Sigmoid colon (tissue), 4 donors: ENCODE results near the gene ADK.

ENCODE experiments used
- EP300 ChIP-seq, 4 donors: sonication (generic); formaldehyde crosslinking; IDR thresholded peaks; one replicate each; pipeline ENCODE4 v1.6.1; 2017; ENCODE audit warnings: antibody characterized with exemption in 4 of 4
- POLR2AphosphoS5 ChIP-seq, 4 donors: sonication (generic); formaldehyde crosslinking; IDR thresholded peaks; one replicate each; pipeline ENCODE4 v1.6.1; 2017; ENCODE audit warnings: antibody characterized with exemption in 4 of 4
- TF ChIP-seq, protein P1 (sequence below), 4 experiments: fragments of 450-650 bp in 3 of 4; fragments of 200-600 bp in 1 of 4; IDR thresholded peaks; one replicate each; pipeline ENCODE4 v1.5.1; 2016 to 2019; ENCODE audit warnings: antibody characterized with exemption in 4 of 4, mild to moderate bottlenecking in 3 of 4, moderate library complexity in 2 of 4

DNA sequence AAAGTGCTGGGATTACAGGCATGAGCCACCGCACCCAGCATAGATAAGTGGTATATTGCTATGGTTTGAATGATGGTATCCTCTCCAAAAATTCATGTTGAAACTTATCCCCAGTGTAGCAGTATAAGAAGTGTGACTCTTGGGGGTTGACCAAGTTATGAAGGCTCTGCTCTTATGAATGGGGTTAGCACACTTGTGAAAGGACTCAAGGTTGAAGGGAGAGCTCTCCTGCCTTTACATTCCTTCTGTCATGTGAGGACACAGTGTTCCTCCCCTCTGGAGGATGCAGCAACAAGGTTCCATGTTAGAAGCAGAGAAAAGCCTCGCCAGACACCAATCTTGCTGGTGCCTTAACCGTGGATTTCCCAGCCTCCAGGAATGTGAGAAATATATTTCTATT is 58.0 kb downstream of the ADK start:
- TF ChIP-seq, protein P1, sequence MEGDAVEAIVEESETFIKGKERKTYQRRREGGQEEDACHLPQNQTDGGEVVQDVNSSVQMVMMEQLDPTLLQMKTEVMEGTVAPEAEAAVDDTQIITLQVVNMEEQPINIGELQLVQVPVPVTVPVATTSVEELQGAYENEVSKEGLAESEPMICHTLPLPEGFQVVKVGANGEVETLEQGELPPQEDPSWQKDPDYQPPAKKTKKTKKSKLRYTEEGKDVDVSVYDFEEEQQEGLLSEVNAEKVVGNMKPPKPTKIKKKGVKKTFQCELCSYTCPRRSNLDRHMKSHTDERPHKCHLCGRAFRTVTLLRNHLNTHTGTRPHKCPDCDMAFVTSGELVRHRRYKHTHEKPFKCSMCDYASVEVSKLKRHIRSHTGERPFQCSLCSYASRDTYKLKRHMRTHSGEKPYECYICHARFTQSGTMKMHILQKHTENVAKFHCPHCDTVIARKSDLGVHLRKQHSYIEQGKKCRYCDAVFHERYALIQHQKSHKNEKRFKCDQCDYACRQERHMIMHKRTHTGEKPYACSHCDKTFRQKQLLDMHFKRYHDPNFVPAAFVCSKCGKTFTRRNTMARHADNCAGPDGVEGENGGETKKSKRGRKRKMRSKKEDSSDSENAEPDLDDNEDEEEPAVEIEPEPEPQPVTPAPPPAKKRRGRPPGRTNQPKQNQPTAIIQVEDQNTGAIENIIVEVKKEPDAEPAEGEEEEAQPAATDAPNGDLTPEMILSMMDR (IDR thresholded peaks at IDR 0.05) = no peak
- TF ChIP-seq EP300 (IDR thresholded peaks at IDR 0.05) (no peak), POLR2AphosphoS5 (IDR thresholded peaks at IDR 0.05) (no peak)
